GM23248 (cell line): ENCODE results near the gene TRIM44.

Experiments
- EZH2 ChIP-seq: fragments of 200-600 bp; sonication (generic); IDR thresholded peaks from 2 replicates; pipeline ENCODE4 v1.6.1; 2018; ENCODE audit warnings: antibody characterized with exemption, mild to moderate bottlenecking; ENCODE audit not compliant: insufficient read depth, poor library complexity, severe bottlenecking
- EZH2phosphoT487 ChIP-seq: fragments of 200-600 bp; sonication (generic); IDR thresholded peaks from 2 replicates; pipeline ENCODE4 v1.6.1; 2018; ENCODE audit warnings: antibody characterized with exemption, moderate library complexity, mild to moderate bottlenecking, low read depth; ENCODE audit not compliant: insufficient read depth

- TF ChIP-seq EZH2 (no peak), EZH2phosphoT487 (no peak)
These were observed 109.1 kb downstream of the TRIM44 start for GRCh38 chr11:35771722-35772121.
